Activated naive CD8-positive, alpha-beta T cell treated with anti-CD3 and anti-CD28 coated beads, Interleukin-2, amount 10 ng/mL, durations not matched to agents 7 days and 5 days (primary cell): ENCODE data around the gene NCDN. TPM values are rescaled to one million over a fixed set of nuclear protein-coding genes. Genes with fewer than 3 reads are reported as not detected.
A peak's percentile ranks its signal among the peaks of the same experiment; 100 is the strongest.

ENCODE experiments used
- ATAC-seq: fragments of 150-1000 bp; cut with Tn5 transposase; one replicate; pipeline ENCODE4 v1.10.0; 2021; ENCODE audit warnings: low read depth, moderate library complexity
- POLR2A ChIA-PET: fragments of 350-600 bp; sonication (Branson Sonifier 250); formaldehyde crosslinking; loops from one replicate; lab custom pipeline; 2021; ENCODE audit warnings: antibody characterized with exemption; lab: Charles Lee
- DNase-seq: peaks from one replicate; pipeline ENCODE4 v3.0.0; 2021
- H3K27ac Mint-ChIP-seq: one replicate; pipeline ENCODE4 v1.8.0; 2022; ENCODE audit warnings: mild to moderate bottlenecking, mixed read lengths
- H3K27me3 Mint-ChIP-seq: one replicate; pipeline ENCODE4 v1.8.0; 2022; ENCODE audit warnings: mild to moderate bottlenecking, moderate library complexity, mixed read lengths
- H3K36me3 Mint-ChIP-seq: one replicate; pipeline ENCODE4 v1.8.0; 2021; ENCODE audit warnings: mild to moderate bottlenecking, mixed read lengths
- H3K4me1 Mint-ChIP-seq: one replicate; pipeline ENCODE4 v1.8.0; 2021; ENCODE audit warnings: mixed read lengths
- H3K4me3 Mint-ChIP-seq: one replicate; pipeline ENCODE4 v1.8.0; 2022; ENCODE audit warnings: mild to moderate bottlenecking, moderate library complexity, mixed read lengths
- H3K9me3 Mint-ChIP-seq: one replicate; pipeline ENCODE4 v1.8.0; 2021; ENCODE audit warnings: mixed read lengths
- total RNA-seq, 2 experiments: library from RNA; stranded (reverse); gene quantifications; one replicate each; pipeline ENCODE4 v1.2.3, GENCODE V29; 2021

Gene NCDN, protein sequence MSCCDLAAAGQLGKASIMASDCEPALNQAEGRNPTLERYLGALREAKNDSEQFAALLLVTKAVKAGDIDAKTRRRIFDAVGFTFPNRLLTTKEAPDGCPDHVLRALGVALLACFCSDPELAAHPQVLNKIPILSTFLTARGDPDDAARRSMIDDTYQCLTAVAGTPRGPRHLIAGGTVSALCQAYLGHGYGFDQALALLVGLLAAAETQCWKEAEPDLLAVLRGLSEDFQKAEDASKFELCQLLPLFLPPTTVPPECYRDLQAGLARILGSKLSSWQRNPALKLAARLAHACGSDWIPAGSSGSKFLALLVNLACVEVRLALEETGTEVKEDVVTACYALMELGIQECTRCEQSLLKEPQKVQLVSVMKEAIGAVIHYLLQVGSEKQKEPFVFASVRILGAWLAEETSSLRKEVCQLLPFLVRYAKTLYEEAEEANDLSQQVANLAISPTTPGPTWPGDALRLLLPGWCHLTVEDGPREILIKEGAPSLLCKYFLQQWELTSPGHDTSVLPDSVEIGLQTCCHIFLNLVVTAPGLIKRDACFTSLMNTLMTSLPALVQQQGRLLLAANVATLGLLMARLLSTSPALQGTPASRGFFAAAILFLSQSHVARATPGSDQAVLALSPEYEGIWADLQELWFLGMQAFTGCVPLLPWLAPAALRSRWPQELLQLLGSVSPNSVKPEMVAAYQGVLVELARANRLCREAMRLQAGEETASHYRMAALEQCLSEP
- 10 to 100 TPM; 21.5 to 23.2 TPM for total RNA-seq

DNA sequence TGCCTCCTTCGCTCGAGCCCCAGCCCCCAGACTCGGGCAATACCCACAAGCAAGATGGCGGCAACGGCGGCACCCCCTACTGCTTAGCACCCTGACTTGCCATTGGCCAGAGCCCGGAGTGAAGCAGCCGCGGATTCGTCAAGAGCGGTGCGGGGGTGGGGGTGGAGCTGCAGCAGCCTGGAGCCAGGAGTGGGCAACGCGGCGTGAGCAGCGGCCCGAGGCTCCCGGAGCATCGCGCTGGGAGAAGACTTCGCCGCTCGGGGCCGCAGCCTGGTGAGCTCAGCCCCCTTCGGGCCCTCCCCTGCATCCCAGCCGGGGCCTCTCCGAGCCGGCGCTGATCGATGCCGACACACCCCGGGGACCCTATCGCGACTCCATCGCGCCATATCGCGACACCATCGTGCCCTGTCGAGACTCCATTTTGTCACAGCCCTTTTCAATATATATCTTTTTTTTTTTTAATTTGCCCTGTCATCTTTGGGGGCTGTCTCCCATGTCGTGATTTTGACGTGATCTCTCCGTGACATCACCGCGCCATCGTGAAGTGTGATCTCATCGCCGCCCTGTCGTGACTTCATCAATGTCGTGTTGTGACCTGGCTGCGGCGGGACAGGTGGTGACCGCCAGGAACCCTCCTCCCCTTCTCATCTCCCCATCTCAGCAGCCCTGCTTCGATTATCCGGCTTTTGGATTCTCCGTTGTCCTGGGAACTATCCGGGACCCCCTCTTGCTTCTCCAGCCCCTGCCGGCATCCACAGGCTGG, at the start of gene NCDN:
Gene NCDN (plus strand): TSS at position 189 of the 763 bp plus-strand sequence. CDS start 392 bp downstream, at position 581.
- H3K4me3 Mint-ChIP-seq, result peak within 1 kb of the TSS; percentile 92
- peaks cover 10% of the 10 kb centered on the region for H3K36me3 Mint-ChIP-seq
- DNase-seq, result peak; percentile 94
- H3K9me3 Mint-ChIP-seq, result no peaks in the 10 kb centered on the region
- peak; percentile 95 for ATAC-seq
- H3K27me3 Mint-ChIP-seq, result no peaks in the 10 kb centered on the region
- POLR2A ChIA-PET, result interaction anchor here (0.8 to 2.3 kb wide), 12 partner anchors 8 to 374 kb away, joined by 3 to 21 read pairs (median 5); partner anchors contain the start of gene CLSPN
- peaks cover 35% of the 10 kb centered on the region for H3K4me1 Mint-ChIP-seq
- H3K27ac Mint-ChIP-seq, result peak within 1 kb of the TSS; percentile 96

DNA sequence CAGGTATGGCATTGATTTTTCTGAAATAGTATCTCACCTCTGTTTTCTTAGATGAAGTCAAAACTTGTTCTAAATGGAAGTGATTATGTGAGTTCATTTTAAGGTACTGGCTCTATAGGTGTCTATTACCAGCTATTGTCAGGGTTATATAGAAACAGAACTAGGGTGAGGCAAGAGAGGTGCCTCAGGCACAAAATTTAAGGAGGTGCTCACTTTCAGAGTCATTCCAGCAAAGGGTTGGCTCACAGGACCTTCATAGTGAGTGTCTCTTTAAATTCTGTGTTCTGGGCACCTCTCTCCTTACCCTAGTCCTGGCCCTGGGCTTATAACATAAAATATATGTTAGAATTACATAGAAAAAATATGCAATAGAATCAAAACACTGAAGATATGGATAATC, 49.7 kb upstream of the NCDN start:
- peaks cover 39% of the 10 kb centered on the region for H3K4me1 Mint-ChIP-seq

DNA sequence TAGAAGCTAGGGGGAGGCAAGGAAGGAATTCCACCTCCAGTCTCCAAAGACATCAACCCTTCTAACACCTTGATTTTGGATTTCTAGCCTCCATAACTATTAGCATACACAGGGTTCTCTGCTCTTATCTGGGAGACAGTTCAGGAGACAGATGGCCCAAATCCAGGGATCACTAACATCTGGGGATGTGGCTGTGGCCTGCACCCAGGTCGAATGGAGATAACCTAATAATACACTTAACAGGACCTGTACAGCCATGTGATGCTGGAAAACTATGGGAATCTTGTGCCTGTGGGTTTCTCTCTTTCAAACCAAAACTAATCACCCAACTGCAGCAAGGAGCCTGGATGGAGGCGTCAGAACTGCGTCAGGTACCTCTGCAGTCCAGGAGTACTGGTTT, 48.0 kb upstream of the NCDN start:
- POLR2A ChIA-PET, result interaction anchor here (1.2 kb wide), 1 partner anchor 30 kb away, joined by 3 read pairs; no protein-coding TSS in a partner anchor
- H3K27me3 Mint-ChIP-seq, result no peaks in the 10 kb centered on the region
- no peak overlapping the region for H3K27ac Mint-ChIP-seq
- no peak for ATAC-seq
- H3K4me3 Mint-ChIP-seq, result no peak overlapping the region
- H3K4me1 Mint-ChIP-seq, result peaks cover 35% of the 10 kb centered on the region
- H3K36me3 Mint-ChIP-seq, result peaks cover 43% of the 10 kb centered on the region
- peaks cover 13% of the 10 kb centered on the region for H3K9me3 Mint-ChIP-seq
- DNase-seq, result no peak

More for the DNA sequence above, 49.7 kb upstream of the NCDN start:
- ATAC-seq, result no peak
- H3K4me3 Mint-ChIP-seq, result peak overlapping the region; percentile 6
- peak overlapping the region; percentile 46 for H3K27ac Mint-ChIP-seq
- H3K27me3 Mint-ChIP-seq, result no peaks in the 10 kb centered on the region
- DNase-seq, result no peak
- peaks cover 45% of the 10 kb centered on the region for H3K36me3 Mint-ChIP-seq
- H3K9me3 Mint-ChIP-seq, result peaks cover 7% of the 10 kb centered on the region
- POLR2A ChIA-PET, result no interaction called here

DNA sequence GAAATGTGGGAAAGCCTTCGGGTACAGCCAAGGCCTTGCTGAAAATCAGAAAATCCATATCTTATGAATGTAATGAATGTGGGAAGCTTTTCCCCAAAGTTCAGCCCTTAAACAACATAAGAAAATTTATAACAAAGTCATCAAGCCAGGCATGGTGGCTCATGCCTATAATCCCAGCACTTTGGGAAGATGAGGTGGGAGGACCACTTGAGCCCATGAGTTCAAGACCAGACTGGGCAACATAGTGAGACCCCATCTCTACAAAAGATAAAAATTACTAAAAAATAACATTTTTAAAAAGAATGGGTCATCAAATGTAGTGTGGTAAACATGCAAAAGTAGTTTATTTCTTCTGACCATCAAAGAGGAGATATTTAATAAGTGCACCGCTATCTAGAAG, 46.3 kb upstream of the NCDN start:
- no peak overlapping the region for H3K27ac Mint-ChIP-seq
- ATAC-seq (no peak), DNase-seq (no peak)
- no peak overlapping the region for H3K4me3 Mint-ChIP-seq
- H3K36me3 Mint-ChIP-seq, result peaks cover 51% of the 10 kb centered on the region
- H3K9me3 Mint-ChIP-seq, result peaks cover 22% of the 10 kb centered on the region
- POLR2A ChIA-PET, result no interaction called here
- no peaks in the 10 kb centered on the region for H3K27me3 Mint-ChIP-seq
- H3K4me1 Mint-ChIP-seq, result peaks cover 24% of the 10 kb centered on the region

DNA sequence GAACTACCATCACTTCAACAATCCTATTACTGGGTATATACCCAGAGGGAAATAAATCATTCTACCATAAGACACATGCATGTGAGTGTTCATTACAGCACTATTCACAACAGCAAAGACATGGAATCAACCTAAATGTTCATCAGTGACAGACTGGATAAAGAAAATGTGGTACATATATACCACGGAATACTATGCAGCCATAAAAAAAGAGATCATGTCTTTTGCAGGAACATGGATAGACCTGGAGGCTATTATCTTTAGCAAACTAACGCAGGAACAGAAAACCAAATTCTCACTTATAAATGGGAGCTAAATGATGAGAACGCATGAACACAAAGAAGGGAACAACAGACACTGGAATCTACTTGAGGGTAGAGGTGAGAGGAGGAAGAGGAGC, 39.4 kb upstream of the NCDN start:
- DNase-seq (no peak), ATAC-seq (no peak)
- Mint-ChIP-seq H3K9me3 (peaks cover 25% of the 10 kb centered on the region), H3K27ac (no peak overlapping the region), H3K27me3 (no peaks in the 10 kb centered on the region), H3K36me3 (peaks cover 50% of the 10 kb centered on the region), H3K4me3 (no peak overlapping the region), H3K4me1 (peaks cover 3% of the 10 kb centered on the region)
- POLR2A ChIA-PET, result no interaction called here

DNA sequence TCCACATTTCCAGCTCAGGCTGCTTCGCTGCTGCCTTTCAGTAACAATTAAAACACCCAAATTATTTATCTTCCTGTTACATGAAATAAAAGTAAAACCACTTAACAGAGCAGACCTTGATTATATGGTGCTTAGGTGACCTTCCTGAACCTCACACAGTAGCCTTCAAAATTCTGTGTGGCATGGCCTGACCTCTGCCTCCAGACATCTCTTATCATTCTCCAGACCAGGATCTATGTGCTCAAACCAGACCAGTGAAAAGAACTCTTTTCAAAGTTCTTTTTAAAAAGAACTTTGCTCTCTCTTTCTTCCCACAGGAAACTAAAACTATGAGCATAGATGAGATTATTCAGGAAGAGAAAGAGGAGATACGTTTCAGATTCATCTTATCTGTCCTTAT, 38.2 kb upstream of the NCDN start:
- peaks cover 3% of the 10 kb centered on the region for H3K4me1 Mint-ChIP-seq
- no peaks in the 10 kb centered on the region for H3K27me3 Mint-ChIP-seq
- H3K4me3 Mint-ChIP-seq, result no peak overlapping the region
- ATAC-seq, result no peak
- no peak overlapping the region for H3K27ac Mint-ChIP-seq
- POLR2A ChIA-PET, result no interaction called here
- H3K36me3 Mint-ChIP-seq, result peaks cover 50% of the 10 kb centered on the region
- peaks cover 28% of the 10 kb centered on the region for H3K9me3 Mint-ChIP-seq
- no peak for DNase-seq

DNA sequence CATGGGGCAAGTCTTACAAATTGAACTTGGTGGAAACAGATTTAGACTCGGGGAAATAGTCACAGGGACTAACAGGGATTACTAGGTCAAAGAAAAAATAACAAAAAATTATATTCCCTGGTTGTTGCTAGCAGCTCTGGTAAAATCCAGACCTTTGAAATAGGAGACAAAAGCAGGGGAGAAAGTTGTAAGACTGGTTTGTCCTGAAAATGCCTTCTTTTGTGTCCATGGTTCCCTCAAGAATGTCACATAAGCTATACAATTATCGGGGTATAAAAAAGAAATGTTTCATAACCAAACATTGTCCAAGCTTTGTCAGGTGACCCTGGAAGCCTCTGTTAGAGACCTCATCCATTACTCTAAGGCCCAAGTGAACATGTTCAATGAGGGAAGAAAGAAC, 33.5 kb upstream of the NCDN start:
- Mint-ChIP-seq H3K27ac (no peak overlapping the region), H3K9me3 (peaks cover 37% of the 10 kb centered on the region), H3K36me3 (peaks cover 49% of the 10 kb centered on the region), H3K4me3 (no peak overlapping the region), H3K27me3 (no peaks in the 10 kb centered on the region), H3K4me1 (peaks cover 3% of the 10 kb centered on the region)
- POLR2A ChIA-PET, result no interaction called here
- DNase-seq, result no peak
- ATAC-seq, result no peak

DNA sequence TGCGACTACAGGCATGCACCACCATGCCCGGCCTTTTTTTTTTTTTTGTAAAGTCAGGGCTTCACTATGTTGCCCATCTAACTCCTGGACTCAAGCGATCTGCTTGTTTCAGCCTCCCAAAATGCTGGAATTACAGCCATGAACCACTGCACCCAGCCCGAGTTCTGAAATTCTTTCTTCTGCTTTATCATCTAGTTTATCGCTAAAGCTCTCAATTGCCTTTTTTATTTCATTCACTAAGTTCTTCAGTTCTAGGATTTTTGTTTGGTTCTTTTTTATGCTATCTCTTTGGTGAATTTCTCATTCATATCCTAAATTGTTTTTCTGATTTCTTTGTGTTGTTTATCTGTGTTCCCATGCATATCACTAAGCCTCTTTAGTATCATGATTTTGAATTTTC, 27.4 kb upstream of the NCDN start:
- Mint-ChIP-seq H3K27me3 (no peaks in the 10 kb centered on the region), H3K4me1 (no peaks in the 10 kb centered on the region), H3K9me3 (peaks cover 38% of the 10 kb centered on the region), H3K36me3 (peaks cover 77% of the 10 kb centered on the region), H3K4me3 (no peak overlapping the region), H3K27ac (no peak overlapping the region)
- DNase-seq (no peak), ATAC-seq (no peak)
- POLR2A ChIA-PET, result no interaction called here

DNA sequence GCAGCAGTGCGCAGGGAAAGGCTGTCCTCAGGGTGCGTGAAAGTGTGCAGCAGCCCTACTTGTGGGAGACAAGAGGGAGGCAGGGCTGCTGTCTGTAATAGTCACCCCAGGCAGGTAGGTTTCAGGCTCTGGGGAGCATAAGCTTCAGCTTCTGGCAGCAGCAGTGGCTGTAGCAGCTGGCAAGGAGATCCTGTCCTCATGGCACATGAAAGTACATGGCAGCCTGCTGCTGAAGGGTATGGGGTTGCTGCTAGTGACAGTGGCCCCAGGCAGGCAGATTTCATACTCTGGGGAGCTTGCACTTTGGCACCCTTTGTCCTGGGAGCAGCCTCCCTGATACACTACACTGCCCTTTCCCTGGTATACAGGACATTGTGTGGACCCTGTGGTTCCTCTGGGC, 26.7 kb upstream of the NCDN start:
- POLR2A ChIA-PET, result no interaction called here
- Mint-ChIP-seq H3K36me3 (peaks cover 77% of the 10 kb centered on the region), H3K4me3 (no peak overlapping the region), H3K9me3 (peaks cover 31% of the 10 kb centered on the region), H3K4me1 (peaks cover 2% of the 10 kb centered on the region), H3K27me3 (no peaks in the 10 kb centered on the region), H3K27ac (no peak overlapping the region)
- ATAC-seq (no peak), DNase-seq (no peak)

DNA sequence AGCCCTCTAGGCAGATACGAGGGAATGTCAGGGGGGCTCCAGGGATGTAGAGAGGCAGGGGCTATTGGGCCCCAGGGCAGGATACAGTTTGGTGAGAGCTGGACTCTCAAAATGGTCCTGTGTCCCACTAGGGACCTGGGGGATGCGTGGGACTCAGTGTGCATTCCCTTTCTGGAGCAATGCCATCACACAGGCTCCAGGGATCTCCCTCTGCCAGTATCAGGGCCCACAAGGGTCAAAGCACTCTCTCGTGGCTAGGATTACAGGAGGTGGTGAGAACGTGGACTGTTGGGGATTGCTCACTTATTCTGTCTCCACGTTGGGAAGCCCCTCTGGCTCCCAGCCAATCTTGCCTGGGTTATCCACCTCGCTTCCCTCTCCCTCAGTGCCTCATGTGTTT, 26.2 kb upstream of the NCDN start:
- DNase-seq (no peak), ATAC-seq (no peak)
- H3K4me1 Mint-ChIP-seq, result peaks cover 2% of the 10 kb centered on the region
- H3K9me3 Mint-ChIP-seq, result peaks cover 31% of the 10 kb centered on the region
- no peak overlapping the region for H3K4me3 Mint-ChIP-seq
- H3K36me3 Mint-ChIP-seq, result peaks cover 77% of the 10 kb centered on the region
- POLR2A ChIA-PET, result no interaction called here
- no peak overlapping the region for H3K27ac Mint-ChIP-seq
- no peaks in the 10 kb centered on the region for H3K27me3 Mint-ChIP-seq

DNA sequence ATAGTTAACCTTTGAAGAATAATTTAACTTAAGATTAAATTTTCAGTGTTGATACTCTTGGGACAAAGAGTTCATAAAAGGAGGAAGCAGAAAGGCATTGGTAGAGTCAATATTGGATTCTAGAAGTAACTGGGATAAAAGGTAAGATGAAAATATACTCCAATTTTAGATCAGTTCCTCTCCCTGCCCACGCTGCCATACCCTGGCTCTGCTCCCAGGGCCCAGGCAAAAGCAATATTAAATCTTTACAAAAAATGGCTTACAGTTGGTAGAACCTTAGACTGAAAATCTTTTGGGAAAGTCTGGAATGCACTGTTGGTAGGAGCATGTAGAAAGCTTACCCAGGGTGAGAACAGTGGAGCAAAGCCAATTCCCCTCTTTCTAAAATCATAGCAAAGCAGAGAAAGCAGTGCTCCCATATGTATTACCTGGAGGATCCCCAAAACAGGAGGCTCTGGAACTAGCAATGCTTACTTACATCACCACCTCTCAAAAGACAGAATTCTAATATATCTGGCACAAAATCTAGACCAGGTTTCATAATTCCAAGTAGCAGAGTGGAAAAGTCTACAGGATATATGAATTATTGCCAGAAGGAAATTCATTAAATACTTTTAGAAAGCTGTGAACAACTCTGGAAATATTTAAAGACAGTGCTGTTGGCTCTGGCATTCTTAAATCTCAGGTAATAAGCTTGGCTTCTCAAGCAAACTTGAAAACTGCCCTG, 24.9 kb upstream of the NCDN start:
- Mint-ChIP-seq H3K36me3 (peaks cover 68% of the 10 kb centered on the region), H3K27me3 (no peaks in the 10 kb centered on the region), H3K27ac (no peak overlapping the region), H3K4me1 (peaks cover 8% of the 10 kb centered on the region), H3K4me3 (no peak overlapping the region), H3K9me3 (peaks cover 25% of the 10 kb centered on the region)
- no peak for ATAC-seq
- DNase-seq, result no peak
- POLR2A ChIA-PET, result no interaction called here

DNA sequence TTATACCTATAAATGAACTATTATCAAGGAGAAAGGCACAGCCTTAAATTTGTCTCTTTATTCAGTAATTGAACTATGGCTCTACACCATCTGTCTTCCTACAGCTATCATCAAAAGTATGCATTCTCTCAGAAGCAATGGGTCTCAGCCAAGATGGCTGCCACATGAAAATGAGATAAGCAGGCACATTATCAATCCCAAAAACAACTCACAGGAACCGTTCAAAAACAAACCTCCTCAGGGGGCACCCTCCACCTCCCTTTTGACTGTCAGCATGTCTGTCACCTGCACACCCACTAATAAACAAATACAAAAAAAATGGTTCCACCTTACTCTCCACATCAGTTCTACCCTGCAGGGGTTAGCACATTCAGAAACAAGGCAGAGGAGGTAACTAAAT, 24.0 kb upstream of the NCDN start:
- ATAC-seq (no peak), DNase-seq (no peak)
- POLR2A ChIA-PET, result no interaction called here
- Mint-ChIP-seq H3K9me3 (peaks cover 19% of the 10 kb centered on the region), H3K36me3 (peaks cover 62% of the 10 kb centered on the region), H3K27ac (no peak overlapping the region), H3K4me1 (peaks cover 12% of the 10 kb centered on the region), H3K4me3 (no peak overlapping the region), H3K27me3 (no peaks in the 10 kb centered on the region)

DNA sequence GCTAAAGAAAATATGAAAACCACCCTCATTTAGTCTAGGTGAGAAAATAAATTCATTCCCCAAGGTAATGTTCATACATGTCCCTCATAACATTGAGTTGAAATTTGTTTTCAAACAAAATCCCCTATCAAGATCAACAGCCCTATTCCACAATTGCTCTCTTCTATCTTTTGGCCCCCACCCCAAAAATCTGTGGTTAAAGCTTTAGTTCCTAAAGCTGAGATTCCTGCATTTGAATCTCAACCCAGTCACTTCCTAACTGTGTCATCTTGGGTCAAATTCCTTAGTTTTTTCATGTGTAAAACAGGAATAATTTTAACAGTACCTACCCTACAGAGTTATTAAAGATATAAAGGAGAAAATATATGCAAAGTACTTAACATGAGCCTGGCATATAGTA, 22.4 kb upstream of the NCDN start:
- no peak for DNase-seq
- no peak overlapping the region for H3K27ac Mint-ChIP-seq
- H3K36me3 Mint-ChIP-seq, result peaks cover 47% of the 10 kb centered on the region
- POLR2A ChIA-PET, result no interaction called here
- no peak overlapping the region for H3K4me3 Mint-ChIP-seq
- H3K27me3 Mint-ChIP-seq, result no peaks in the 10 kb centered on the region
- H3K4me1 Mint-ChIP-seq, result peaks cover 29% of the 10 kb centered on the region
- H3K9me3 Mint-ChIP-seq, result peaks cover 7% of the 10 kb centered on the region
- no peak for ATAC-seq
